ENCODE results near the gene AIFM2.

Gene AIFM2

GRCh38 chr10:70174058-70174741 lies 41.6 kb upstream of the AIFM2 start:
- CTCF ChIA-PET, result no interaction called here
- TF ChIP-seq ARNT (IDR thresholded peaks at IDR 0.05), result no peak
- DNase-seq (ENCODE audit: extremely low spot score), result no peak
- POLR2A ChIA-PET, result no interaction called here

GRCh38 chr10:70169649-70170364 lies 37.2 kb upstream of the AIFM2 start:
- TF ChIP-seq ARNT (IDR thresholded peaks at IDR 0.05) (no peak), PKNOX1 (IDR thresholded peaks at IDR 0.05) (no peak), SP1 (IDR thresholded peaks at IDR 0.05) (no peak), BHLHE40 (IDR thresholded peaks at IDR 0.05; ENCODE audit: borderline replicate concordance) (no peak), CTBP1 (IDR thresholded peaks at IDR 0.05; ENCODE audit: borderline replicate concordance) (no peak), ELF4 (IDR thresholded peaks at IDR 0.05) (no peak), FOXA1 (IDR thresholded peaks at IDR 0.05) (no peak)
- peak; percentile 29 for DNase-seq (ENCODE audit: extremely low spot score)
- ChIA-PET POLR2A (interaction anchor here (0.7 to 3.3 kb wide), 12 partner anchors 10 to 310 kb away, joined by 3 to 21 read pairs (median 6); partner anchors contain the start of genes EIF4EBP2 and TYSND1), CTCF (interaction anchor here (1.0 to 1.4 kb wide), 2 partner anchors 20 to 23 kb away, joined by 4 to 6 read pairs; partner anchors contain the start of gene TYSND1)

- TF ChIP-seq L3MBTL2 (conservative IDR thresholded peaks at IDR 0.05), result no peak
- TF ChIP-seq ELF4 (IDR thresholded peaks at IDR 0.05), result no peak
- no peak for TF ChIP-seq NFRKB (IDR thresholded peaks at IDR 0.05)
- no peak for TF ChIP-seq HDGF (IDR thresholded peaks at IDR 0.05; ENCODE audit: borderline replicate concordance)
- no peak for TF ChIP-seq TARDBP (IDR thresholded peaks at IDR 0.05)
- TF ChIP-seq ARNT (IDR thresholded peaks at IDR 0.05), result no peak
- no peak for TF ChIP-seq FOXK2 (IDR thresholded peaks at IDR 0.05)
- TF ChIP-seq ZNF384 (IDR thresholded peaks at IDR 0.05), result no peak
- TF ChIP-seq BHLHE40 (IDR thresholded peaks at IDR 0.05; ENCODE audit: borderline replicate concordance), result no peak
- TF ChIP-seq FOXA1 (IDR thresholded peaks at IDR 0.05), result no peak
- TF ChIP-seq CTBP1 (IDR thresholded peaks at IDR 0.05; ENCODE audit: borderline replicate concordance), result no peak
- no peak for TF ChIP-seq LEF1 (IDR thresholded peaks at IDR 0.05; ENCODE audit: borderline replicate concordance)
- no peak for TF ChIP-seq FOXM1 (IDR thresholded peaks at IDR 0.05; ENCODE audit: borderline replicate concordance)
- TF ChIP-seq SP1 (IDR thresholded peaks at IDR 0.05), result no peak
- no peak for TF ChIP-seq SUZ12 (IDR thresholded peaks at IDR 0.05)
- no peak for TF ChIP-seq PKNOX1 (IDR thresholded peaks at IDR 0.05)
- DNase-seq (ENCODE audit: extremely low spot score), result no peak
- ChIA-PET POLR2A (interaction anchor here (3.3 kb wide), 1 partner anchor 23 kb away, joined by 12 read pairs; the partner anchor contains the start of gene TYSND1), CTCF (no interaction called here)
Measured at GRCh38 chr10:70169011-70169410, 36.4 kb upstream of the AIFM2 start.

- no peak for TF ChIP-seq ZNF384 (IDR thresholded peaks at IDR 0.05)
- no peak for TF ChIP-seq ELF4 (IDR thresholded peaks at IDR 0.05)
- TF ChIP-seq HDGF (IDR thresholded peaks at IDR 0.05; ENCODE audit: borderline replicate concordance), result no peak
- TF ChIP-seq TARDBP (IDR thresholded peaks at IDR 0.05), result no peak
- no peak for TF ChIP-seq FOXK2 (IDR thresholded peaks at IDR 0.05)
- TF ChIP-seq L3MBTL2 (conservative IDR thresholded peaks at IDR 0.05), result no peak
- TF ChIP-seq NFRKB (IDR thresholded peaks at IDR 0.05), result no peak
- TF ChIP-seq ARNT (IDR thresholded peaks at IDR 0.05), result no peak
- TF ChIP-seq SUZ12 (IDR thresholded peaks at IDR 0.05), result no peak
- no peak for TF ChIP-seq FOXM1 (IDR thresholded peaks at IDR 0.05; ENCODE audit: borderline replicate concordance)
- TF ChIP-seq FOXA1 (IDR thresholded peaks at IDR 0.05), result no peak
- no peak for TF ChIP-seq SP1 (IDR thresholded peaks at IDR 0.05)
- TF ChIP-seq PKNOX1 (IDR thresholded peaks at IDR 0.05), result no peak
- TF ChIP-seq CTBP1 (IDR thresholded peaks at IDR 0.05; ENCODE audit: borderline replicate concordance), result no peak
- no peak for TF ChIP-seq BHLHE40 (IDR thresholded peaks at IDR 0.05; ENCODE audit: borderline replicate concordance)
- TF ChIP-seq LEF1 (IDR thresholded peaks at IDR 0.05; ENCODE audit: borderline replicate concordance), result no peak
- no peak for DNase-seq (ENCODE audit: extremely low spot score)
- ChIA-PET CTCF (no interaction called here), POLR2A (interaction anchor here (3.3 kb wide), 1 partner anchor 21 kb away, joined by 12 read pairs; the partner anchor contains the start of gene TYSND1)
Measured at GRCh38 chr10:70167246-70167645, 34.6 kb upstream of the AIFM2 start.

GRCh38 chr10:70166394-70166793 lies 33.8 kb upstream of the AIFM2 start:
- ChIA-PET CTCF (interaction anchor here (1.7 kb wide), 1 partner anchor 20 kb away, joined by 6 read pairs; the partner anchor contains the start of gene TYSND1), POLR2A (interaction anchor here (3.3 kb wide), 1 partner anchor 20 kb away, joined by 12 read pairs; the partner anchor contains the start of gene TYSND1)
- no peak for TF ChIP-seq FOXK2 (IDR thresholded peaks at IDR 0.05)
- no peak for TF ChIP-seq BHLHE40 (IDR thresholded peaks at IDR 0.05; ENCODE audit: borderline replicate concordance)
- no peak for TF ChIP-seq TARDBP (IDR thresholded peaks at IDR 0.05)
- no peak for TF ChIP-seq FOXM1 (IDR thresholded peaks at IDR 0.05; ENCODE audit: borderline replicate concordance)
- TF ChIP-seq PKNOX1 (IDR thresholded peaks at IDR 0.05), result no peak
- no peak for TF ChIP-seq HDGF (IDR thresholded peaks at IDR 0.05; ENCODE audit: borderline replicate concordance)
- no peak for TF ChIP-seq NFRKB (IDR thresholded peaks at IDR 0.05)
- TF ChIP-seq SUZ12 (IDR thresholded peaks at IDR 0.05), result no peak
- TF ChIP-seq ARNT (IDR thresholded peaks at IDR 0.05), result no peak
- TF ChIP-seq SP1 (IDR thresholded peaks at IDR 0.05), result no peak
- TF ChIP-seq CTBP1 (IDR thresholded peaks at IDR 0.05; ENCODE audit: borderline replicate concordance), result no peak
- TF ChIP-seq L3MBTL2 (conservative IDR thresholded peaks at IDR 0.05), result no peak
- no peak for TF ChIP-seq ELF4 (IDR thresholded peaks at IDR 0.05)
- TF ChIP-seq ZNF384 (IDR thresholded peaks at IDR 0.05), result no peak
- TF ChIP-seq LEF1 (IDR thresholded peaks at IDR 0.05; ENCODE audit: borderline replicate concordance), result no peak
- TF ChIP-seq FOXA1 (IDR thresholded peaks at IDR 0.05), result no peak
- DNase-seq (ENCODE audit: extremely low spot score), result no peak

Data from HEK293T (cell line).